ENCODE data around the gene SFR1. TPM values are rescaled to one million over a fixed set of nuclear protein-coding genes. Genes with fewer than 3 reads are reported as not detected.

Gene SFR1, protein sequence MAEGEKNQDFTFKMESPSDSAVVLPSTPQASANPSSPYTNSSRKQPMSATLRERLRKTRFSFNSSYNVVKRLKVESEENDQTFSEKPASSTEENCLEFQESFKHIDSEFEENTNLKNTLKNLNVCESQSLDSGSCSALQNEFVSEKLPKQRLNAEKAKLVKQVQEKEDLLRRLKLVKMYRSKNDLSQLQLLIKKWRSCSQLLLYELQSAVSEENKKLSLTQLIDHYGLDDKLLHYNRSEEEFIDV
- total RNA-seq, result 5.7 TPM
- long read RNA-seq, result 0 reads

DNA sequence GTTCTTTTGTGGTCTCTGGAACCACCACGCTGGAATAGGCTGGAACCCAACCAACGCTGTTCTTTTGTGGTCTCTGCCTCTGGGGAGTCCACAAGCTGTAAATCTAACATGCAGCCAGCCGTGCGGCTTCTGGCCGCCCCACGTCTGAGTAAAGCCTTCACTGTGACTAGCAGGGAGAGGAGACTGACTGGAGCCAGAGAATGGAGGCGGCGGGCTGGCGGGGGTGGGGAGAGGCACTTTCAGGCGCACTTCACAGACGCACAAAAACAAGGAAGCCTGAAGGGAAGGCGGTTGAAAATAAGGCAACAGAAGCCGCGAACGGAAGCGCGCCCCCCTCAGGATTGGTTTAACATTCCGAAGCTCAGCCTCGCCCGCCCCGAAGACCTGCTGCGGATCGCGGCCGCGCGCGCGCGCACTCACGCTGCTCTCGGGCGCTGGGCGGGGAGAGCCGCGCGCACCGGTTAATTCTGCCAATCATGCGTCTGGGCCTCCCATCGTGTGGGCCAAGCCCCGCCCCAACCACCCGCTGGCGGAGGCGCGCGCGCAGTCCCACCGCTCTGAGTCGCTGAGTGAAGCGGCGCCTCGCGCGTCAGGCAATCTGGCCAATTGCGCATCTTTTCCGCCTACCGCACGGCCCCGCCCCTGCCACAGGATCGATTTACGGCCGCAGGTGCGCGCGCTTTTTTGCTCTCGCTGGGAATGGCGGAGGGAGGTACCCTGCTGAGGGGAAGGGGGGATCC is at the start of gene SFR1:
SFR1 (plus strand) TSS at position 687 of the 740 bp plus-strand sequence; CDS start at position 700, 13 bp downstream.
- DNase-seq (ENCODE audit: missing footprints), result peak; percentile 99
- peak; percentile 97 for ATAC-seq
- intact Hi-C loops (cut with DNase I), result loop anchor here (2.0 to 10.0 kb wide), 7 partner anchors 44 to 233 kb away; partner anchors contain the start of genes GSTO1, SLK and STN1

DNA sequence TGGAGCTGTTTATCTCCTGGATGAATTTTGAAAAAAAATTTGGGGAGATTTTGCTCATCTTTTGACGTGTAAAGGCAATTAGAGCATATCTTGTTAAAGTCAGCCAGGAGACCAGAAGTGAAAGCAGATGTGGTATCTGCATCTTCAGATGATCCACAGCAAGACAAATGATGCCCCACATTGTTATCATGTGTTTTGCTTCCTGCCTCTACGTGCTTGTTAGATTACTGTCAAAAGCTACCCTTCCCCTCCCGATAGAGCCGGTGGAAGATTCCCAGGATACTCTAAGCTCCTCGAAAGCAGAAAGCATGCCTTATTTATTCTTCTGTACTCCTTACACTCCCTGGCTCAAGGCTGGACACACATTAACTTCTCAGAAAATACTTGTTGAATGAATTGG is 49.2 kb upstream of the SFR1 start:
- no peak for DNase-seq (ENCODE audit: missing footprints)
- intact Hi-C loops (cut with DNase I), result no loop called here

DNA sequence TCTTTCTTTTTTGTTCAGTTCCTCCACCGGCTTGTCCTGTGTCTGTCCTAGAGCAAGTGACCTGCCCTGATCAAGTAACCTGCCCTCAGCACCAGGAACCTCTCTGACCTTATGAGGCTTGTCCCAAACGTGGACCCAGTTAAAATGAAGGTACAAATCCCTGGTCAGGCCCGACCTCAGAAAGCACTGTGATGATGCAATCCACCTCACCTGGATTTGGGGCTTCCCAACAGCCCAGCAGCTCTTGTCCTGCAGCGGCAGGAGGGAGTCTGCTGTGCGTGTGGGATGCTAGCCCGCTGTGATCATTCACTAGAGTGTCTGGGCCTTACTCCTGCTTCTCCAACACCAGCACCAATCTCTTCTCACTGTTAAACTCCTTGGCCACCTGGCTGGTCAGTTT is 47.5 kb upstream of the SFR1 start:
- intact Hi-C loops (cut with DNase I), result no loop called here
- ATAC-seq (no peak), DNase-seq (ENCODE audit: missing footprints) (no peak)

More for the DNA sequence above, 49.2 kb upstream of the SFR1 start:
- no peak for ATAC-seq

DNA sequence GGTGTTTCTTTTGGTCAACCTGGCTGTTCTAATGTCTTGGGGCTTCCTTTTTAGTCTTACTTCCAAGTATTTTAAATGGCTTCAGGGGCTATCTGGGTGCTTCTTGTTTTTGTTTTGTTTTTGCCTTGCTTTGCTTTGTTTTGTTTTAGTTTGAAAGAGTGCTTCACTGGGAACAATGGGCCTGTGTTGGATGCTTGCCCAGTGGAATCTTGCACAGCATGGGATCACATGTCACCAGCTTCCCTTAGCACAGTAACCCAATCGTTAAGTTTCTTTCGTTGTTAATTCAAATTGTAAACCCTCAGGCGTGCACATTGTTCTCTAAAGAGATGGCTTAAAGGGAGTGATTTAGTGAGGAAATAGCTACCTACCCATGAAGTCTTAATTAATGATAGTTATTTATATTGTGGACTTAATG is 45.2 kb upstream of the SFR1 start:
- ATAC-seq (peak; percentile 39), DNase-seq (ENCODE audit: missing footprints) (no peak)
- intact Hi-C loops (cut with DNase I), result loop anchor here (5.0 kb wide), 1 partner anchor 46 kb away; the partner anchor contains the start of gene SFR1

DNA sequence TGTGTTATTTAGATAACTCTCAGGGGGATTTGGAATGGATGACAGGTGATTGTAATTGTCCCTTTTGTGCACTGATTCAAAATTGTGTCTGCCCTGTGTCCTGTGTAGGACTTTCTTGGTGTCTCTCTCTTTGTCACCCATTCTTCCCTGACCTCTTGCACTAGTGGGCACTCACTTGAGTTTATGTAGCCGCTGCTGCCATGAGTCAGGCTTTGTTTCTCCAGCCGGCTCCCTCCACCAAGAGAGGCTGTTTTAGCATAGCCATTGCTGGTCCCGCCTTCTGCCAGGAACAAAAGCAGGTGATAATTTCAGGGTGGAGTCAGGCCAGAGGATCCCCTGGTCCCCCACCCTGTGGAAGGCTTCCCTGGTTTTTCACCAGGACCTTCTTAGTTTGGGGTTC is 44.7 kb upstream of the SFR1 start:
- intact Hi-C loops (cut with DNase I), result loop anchor here (5.0 kb wide), 1 partner anchor 45 kb away; the partner anchor contains the start of gene SFR1
- no peak for ATAC-seq
- DNase-seq (ENCODE audit: missing footprints), result no peak

DNA sequence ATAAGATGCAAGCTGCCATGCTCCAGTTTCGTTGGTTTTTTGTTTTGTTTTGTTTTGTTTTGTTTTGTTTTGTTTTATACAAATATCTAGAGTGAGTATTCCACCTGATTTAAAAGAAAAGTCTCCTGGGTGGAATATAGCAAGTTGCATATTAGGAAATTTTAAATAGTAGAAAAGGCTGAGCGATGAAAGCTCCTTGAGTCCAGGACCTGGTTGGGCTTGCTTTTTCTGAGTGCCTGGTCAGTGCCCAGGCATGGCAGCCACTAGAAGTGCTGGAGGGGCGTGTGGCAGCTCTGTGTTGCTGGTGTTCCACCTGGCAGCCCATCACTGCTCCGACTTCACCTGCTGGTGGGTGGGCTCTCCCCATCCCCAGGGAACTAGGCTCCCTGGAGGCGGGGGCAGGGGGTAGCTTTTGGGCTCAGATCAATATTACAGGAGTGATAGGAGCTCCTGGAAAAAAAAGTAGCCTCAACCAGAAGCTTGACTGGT is 44.3 kb upstream of the SFR1 start:
- intact Hi-C loops (cut with DNase I), result loop anchor here (5.0 kb wide), 1 partner anchor 45 kb away; the partner anchor contains the start of gene SFR1
- ATAC-seq, result no peak
- DNase-seq (ENCODE audit: missing footprints), result no peak

DNA sequence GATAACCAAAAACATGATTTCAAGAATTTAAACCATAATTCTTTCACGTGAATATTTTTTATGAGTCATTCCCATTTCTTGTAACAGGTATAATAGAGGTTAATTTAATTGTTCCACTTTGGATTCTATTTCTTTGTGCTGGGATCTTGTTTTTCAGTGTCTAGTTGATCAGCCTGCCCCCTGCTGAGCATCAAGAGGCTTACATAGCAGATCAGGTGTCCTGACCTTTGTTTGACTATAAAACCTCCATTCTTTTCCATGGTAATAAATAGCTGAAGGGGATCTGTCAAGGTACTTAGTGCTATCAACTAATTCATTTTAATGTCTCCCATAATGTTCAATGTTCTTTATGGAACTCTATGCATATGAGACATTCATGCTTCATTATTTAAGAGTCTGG is 41.2 kb upstream of the SFR1 start:
- DNase-seq (ENCODE audit: missing footprints) (no peak), ATAC-seq (no peak)
- intact Hi-C loops (cut with DNase I), result loop anchor here (5.0 kb wide), 1 partner anchor 193 kb away; no protein-coding TSS in a partner anchor

DNA sequence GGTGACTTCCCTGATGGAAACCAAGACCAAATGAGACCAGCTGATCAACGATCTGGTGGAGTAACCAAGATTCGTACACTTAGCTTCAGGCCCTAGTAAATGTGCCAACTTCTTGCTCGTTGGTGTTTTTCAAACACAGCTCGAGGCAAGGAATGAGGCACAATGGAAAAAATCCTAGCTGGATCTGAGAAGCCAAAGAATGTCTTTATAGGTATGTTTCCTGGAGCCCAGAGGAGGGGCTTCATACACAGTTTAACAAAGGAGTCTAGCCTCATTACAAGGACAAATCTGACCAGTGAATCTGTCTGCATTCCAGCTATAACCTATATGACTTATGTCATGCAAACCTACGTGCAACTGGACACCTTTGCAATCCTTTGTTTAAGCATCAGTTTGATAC is 40.0 kb upstream of the SFR1 start:
- intact Hi-C loops (cut with DNase I), result loop anchor here (5.0 kb wide), 1 partner anchor 195 kb away; no protein-coding TSS in a partner anchor
- DNase-seq (ENCODE audit: missing footprints), result no peak
- no peak for ATAC-seq

DNA sequence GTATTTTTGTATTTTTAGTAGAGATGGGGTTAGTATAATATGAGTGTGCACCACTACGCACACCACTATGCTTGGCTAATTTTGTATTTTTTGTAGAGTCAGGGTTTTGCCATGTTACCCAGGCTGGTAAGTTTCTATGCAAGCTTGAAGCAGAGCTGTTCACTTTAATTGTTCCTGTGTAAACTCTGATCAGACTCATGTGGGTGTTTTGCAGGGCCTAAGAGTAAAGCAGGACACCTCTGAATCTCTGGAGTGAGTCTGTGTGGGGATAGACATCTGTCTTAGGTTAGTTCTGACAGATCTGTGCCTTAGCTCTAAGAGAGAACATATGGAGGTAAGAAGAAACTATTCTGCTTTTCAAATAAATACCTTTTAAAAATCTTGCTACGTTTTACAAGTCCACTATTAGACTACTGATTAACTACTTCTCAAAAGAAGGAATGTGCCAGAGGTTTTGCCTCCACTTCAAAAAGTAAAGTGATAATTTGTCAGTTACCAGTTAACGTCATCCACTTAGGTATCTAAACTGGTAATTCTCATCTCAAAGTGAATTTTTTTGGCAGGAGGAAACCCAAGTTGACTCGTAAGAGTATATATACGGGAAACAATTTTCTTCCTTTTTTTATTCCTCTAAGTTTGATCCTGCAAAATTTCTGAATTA is 37.4 kb upstream of the SFR1 start:
- DNase-seq (ENCODE audit: missing footprints), result no peak
- ATAC-seq, result no peak
- intact Hi-C loops (cut with DNase I), result loop anchor here (5.0 kb wide), 1 partner anchor 197 kb away; no protein-coding TSS in a partner anchor

DNA sequence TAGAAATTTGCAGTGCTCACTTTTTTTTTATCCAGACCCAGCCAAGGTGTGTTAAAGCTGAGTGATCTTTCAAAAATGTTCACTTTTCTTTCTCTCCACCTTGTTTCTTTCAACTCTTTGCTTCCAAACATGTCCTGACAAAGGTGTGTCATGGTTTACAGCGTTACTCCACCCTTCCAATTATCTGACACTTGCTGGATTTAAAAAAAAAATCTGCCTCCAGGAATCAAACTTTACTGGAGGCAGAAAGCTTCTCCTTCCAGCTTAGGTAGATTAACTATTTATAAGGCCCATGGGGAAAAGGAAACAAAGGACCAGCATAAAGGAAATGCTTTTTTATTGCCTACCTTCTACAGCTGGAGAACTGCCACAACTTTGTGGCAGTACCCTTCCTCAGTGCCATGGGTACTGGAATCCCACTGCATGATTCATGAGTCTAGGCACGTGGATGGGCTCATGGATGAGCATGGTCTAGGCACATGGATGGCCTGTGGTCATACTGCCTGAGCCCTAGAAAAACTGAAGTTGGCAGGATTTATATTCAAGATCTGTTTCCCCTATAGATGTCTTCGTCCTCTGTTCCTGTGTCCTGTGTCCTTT is 36.1 kb upstream of the SFR1 start, which contains the start of gene COL17A1:
COL17A1 (minus strand) TSS at position 80 of the 600 bp plus-strand sequence. CDS start 5,207 bp downstream, outside the sequence.
- no peak for DNase-seq (ENCODE audit: missing footprints)
- intact Hi-C loops (cut with DNase I), result no loop called here
- ATAC-seq, result no peak

DNA sequence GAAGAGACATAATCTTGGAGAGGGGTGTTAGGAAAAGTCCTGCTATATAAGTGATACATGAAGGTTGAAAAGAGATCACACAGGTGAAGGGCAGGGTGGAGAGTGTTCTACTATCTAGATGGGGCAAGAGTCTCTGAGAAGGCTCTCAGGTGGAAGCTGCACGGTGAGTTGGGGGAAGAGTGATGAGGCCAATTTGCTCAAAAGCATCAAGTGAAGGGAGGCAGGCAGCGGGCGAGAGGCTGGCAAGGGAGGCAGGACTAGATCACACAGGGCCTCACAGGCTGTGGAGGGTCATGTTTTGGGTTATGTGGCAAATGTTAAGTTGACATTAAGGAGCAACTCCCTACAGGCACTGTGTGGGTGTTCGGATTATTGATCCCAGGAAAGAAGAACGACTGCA is 33.7 kb upstream of the SFR1 start:
- ATAC-seq (no peak), DNase-seq (ENCODE audit: missing footprints) (no peak)
- intact Hi-C loops (cut with DNase I), result no loop called here

DNA sequence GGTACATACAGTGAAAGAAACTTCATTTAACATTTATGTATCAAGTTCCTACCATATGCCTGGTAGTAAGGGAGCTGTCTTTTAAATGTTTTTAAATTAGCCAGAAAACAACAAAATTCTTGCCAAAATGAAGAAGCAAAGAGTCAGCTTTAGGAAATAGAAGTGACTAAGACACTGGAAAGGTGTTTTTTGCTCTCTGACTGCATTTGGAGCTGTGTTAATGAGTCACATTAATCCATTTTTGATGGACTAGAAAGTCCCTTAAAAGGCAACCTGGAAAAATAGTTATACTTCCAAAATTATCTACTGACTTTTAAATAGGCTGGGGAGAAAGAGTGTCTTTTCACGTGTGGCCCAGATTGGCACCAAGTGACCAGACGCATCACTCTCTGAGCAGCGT is 32.4 kb upstream of the SFR1 start:
- intact Hi-C loops (cut with DNase I), result no loop called here
- no peak for ATAC-seq
- DNase-seq (ENCODE audit: missing footprints), result no peak

DNA sequence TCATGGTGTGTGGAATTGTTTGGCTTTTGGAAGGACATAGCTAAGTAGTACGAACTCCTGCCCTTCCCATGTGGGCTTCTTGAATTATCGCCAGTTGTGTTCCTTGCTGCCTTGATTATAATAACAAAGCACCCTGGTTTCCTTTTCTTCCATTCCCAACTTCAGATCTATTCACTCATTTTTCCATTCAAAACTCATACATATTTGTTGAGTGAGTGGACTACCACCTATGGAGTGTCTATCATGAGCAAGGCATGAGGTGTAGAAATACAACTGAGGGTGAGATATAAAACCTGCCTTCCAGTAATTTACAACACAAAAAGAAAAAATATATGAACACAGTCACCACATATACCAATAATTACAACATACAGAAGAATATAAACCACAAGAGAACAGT is 31.4 kb upstream of the SFR1 start:
- no peak for ATAC-seq
- intact Hi-C loops (cut with DNase I), result no loop called here

DNA sequence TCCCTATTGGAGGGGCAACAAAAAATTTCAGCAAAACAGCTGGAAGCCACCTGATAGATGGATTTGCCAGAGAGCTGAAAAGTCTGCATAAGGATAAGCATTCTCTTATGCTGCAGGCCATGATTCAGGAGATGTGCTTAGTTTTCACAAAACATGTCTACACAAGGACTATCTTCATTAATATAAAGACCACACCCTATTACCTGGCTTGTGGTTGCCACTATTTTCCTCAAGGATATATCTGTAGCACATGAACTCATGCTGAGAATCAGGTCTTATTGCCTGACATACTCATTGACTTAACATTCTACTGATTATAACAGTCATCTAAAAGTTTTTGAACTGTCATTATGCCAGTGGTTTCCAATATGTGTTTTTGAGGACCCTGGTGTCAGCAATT is 29.2 kb upstream of the SFR1 start:
- ATAC-seq, result no peak
- intact Hi-C loops (cut with DNase I), result no loop called here
- DNase-seq (ENCODE audit: missing footprints), result no peak

More for the DNA sequence above, 31.4 kb upstream of the SFR1 start:
- DNase-seq (ENCODE audit: missing footprints), result no peak

DNA sequence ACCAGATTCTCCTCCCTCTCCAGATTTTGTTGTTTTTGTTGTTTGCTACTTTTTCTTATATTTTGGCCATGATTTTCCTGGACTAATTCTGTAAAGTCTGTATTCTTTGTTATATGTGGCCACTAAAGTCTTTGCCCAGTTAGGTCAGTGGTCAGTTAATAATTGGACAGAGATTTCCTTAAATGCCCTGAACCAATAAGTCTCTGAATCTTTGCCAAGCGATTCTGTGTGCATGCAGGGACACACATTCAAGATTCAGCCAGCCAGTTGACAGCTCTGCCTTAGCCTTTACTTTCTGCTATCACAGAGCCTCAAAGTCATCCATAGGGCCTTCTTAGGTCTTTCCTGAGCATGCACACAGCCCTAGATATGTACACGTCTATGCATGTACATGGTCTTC is 25.3 kb upstream of the SFR1 start:
- intact Hi-C loops (cut with DNase I), result no loop called here
- ATAC-seq (no peak), DNase-seq (ENCODE audit: missing footprints) (no peak)

DNA sequence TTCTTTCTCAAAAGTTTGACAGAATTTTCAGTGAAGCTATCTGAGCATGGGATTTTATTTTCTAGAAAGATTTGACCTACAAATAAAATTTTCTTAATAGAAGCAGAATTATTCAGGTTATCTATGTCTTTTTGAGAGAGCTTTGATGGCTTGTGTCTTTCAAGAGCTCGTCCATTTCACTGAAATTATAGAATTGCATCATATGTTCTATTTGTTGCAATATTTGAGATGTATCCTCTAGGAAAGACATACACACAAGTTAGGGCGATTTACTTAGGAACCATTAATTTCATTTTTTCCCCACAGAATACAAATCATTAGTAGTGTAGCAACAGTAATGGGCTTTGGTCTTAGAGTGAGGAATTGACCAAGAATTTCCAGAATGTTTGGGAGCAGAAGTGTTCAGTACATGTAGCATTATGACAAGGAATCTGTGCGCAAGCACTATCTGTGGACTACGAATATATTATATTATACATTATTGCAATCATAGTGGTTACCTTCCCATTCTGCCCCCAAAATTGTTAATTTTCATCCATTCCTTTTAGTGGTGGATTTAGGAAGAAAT is 23.5 kb upstream of the SFR1 start:
- no peak for DNase-seq (ENCODE audit: missing footprints)
- intact Hi-C loops (cut with DNase I), result no loop called here
- ATAC-seq, result no peak

DNA sequence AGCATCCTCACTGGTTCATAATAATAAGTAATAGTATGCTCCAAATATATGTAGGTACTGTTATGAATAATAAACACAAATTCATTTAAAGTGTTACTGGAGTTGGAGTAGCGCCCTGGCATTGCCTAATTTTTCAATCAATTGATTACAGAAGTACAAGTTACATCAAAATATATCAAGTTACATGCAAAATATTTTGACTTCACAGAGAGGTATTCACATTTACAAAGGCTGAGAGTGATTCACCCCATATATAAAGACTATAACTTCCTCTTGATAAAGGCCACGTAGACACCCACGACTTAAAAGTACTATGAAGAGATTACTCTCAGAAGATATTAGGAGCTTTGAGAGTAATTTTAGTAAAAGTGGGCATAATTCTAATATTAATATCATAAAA is 22.7 kb upstream of the SFR1 start:
- no peak for ATAC-seq
- intact Hi-C loops (cut with DNase I), result no loop called here
- no peak for DNase-seq (ENCODE audit: missing footprints)

DNA sequence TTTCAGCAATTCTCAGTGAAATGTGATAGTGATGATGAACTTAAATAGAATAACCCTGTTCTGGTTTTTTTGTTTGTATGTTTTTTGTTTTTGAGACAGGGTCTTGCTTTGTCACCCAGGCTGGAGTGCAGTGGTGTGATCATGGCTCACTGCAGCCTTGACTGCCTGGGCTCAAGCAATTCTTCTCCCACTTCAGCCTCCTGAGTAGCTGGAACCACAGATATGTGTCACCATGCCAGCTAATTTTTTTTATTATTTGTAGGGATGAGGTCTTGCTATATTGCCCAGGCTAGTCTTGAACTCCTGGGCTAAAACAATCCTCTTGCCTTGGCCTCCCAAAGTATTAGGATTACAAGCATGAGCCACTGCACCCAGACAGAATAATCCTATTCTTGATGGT is 22.0 kb upstream of the SFR1 start:
- intact Hi-C loops (cut with DNase I), result no loop called here
- ATAC-seq (no peak), DNase-seq (ENCODE audit: missing footprints) (no peak)

Data from Right ventricle myocardium inferior (tissue), 1 donor.